ENCODE data around the gene ITM2A.

ITM2A gene

GRCh38 chrX:79330022-79330421 lies 37.1 kb downstream of the ITM2A start:
- no peak overlapping the region for H3K4me2 ChIP-seq (ENCODE audit: low read depth, low read length, poor library complexity, severe bottlenecking)
- H3K79me2 ChIP-seq (ENCODE audit: insufficient read depth, low read length) = no peaks in the 10 kb centered on the region
- TF ChIP-seq EZH2phosphoT487 (conservative IDR thresholded peaks at IDR 0.05; ENCODE audit: low read length) (no peak), CTCF (IDR thresholded peaks at IDR 0.05; ENCODE audit: insufficient read depth, low read length, poor library complexity, severe bottlenecking) (no peak)

GRCh38 chrX:79325263-79325958 lies 41.7 kb downstream of the ITM2A start:
- no peaks in the 10 kb centered on the region for H3K79me2 ChIP-seq (ENCODE audit: insufficient read depth, low read length)
- no peak overlapping the region for H3K4me3 ChIP-seq (ENCODE audit: insufficient read depth, low read length, poor library complexity, severe bottlenecking)
- H2AFZ ChIP-seq (ENCODE audit: low read depth, low read length, severe bottlenecking) = no peak overlapping the region
- no peaks in the 10 kb centered on the region for H3K27me3 ChIP-seq (ENCODE audit: low read length)
- H3K9ac ChIP-seq (ENCODE audit: low read length) = no peak overlapping the region
- H3K36me3 ChIP-seq (ENCODE audit: low read length) = no peaks in the 10 kb centered on the region
- H3K9me2 ChIP-seq (replicated peaks; ENCODE audit: insufficient read depth, low read length) = no peaks in the 10 kb centered on the region
- no peaks in the 10 kb centered on the region for H3K9me3 ChIP-seq (ENCODE audit: insufficient read depth, low read length)
- no peaks in the 10 kb centered on the region for H4K20me1 ChIP-seq (ENCODE audit: low read depth, low read length)
- no peak overlapping the region for H3K27ac ChIP-seq (ENCODE audit: low read depth, low read length)
- H3K4me2 ChIP-seq (ENCODE audit: low read depth, low read length, poor library complexity, severe bottlenecking) = no peak overlapping the region
- TF ChIP-seq CTCF (IDR thresholded peaks at IDR 0.05; ENCODE audit: insufficient read depth, low read length, poor library complexity, severe bottlenecking) (no peak), EZH2phosphoT487 (conservative IDR thresholded peaks at IDR 0.05; ENCODE audit: low read length) (no peak)
- no peaks in the 10 kb centered on the region for H3F3A ChIP-seq (ENCODE audit: insufficient read depth)

More at GRCh38 chrX:79330022-79330421, 37.1 kb downstream of the ITM2A start:
- no peaks in the 10 kb centered on the region for H3K27me3 ChIP-seq (ENCODE audit: low read length)
- H3K9ac ChIP-seq (ENCODE audit: low read length) = no peak overlapping the region
- no peaks in the 10 kb centered on the region for H3K9me2 ChIP-seq (replicated peaks; ENCODE audit: insufficient read depth, low read length)
- H3F3A ChIP-seq (ENCODE audit: insufficient read depth) = no peaks in the 10 kb centered on the region
- no peak overlapping the region for H2AFZ ChIP-seq (ENCODE audit: low read depth, low read length, severe bottlenecking)
- no peaks in the 10 kb centered on the region for H3K9me3 ChIP-seq (ENCODE audit: insufficient read depth, low read length)
- no peak overlapping the region for H3K4me3 ChIP-seq (ENCODE audit: insufficient read depth, low read length, poor library complexity, severe bottlenecking)
- H4K20me1 ChIP-seq (ENCODE audit: low read depth, low read length) = no peaks in the 10 kb centered on the region
- H3K36me3 ChIP-seq (ENCODE audit: low read length) = no peaks in the 10 kb centered on the region
- no peak overlapping the region for H3K27ac ChIP-seq (ENCODE audit: low read depth, low read length)

All from SU-DHL-6 (cell line).